Measurements from ENCODE around the gene SLX4.

SLX4 gene

GRCh38 chr16:3548859-3549258 lies 62.5 kb downstream of the SLX4 start:
- no peak for DNase-seq (ENCODE audit: low read depth)

GRCh38 chr16:3548445-3548844 lies 63.0 kb downstream of the SLX4 start:
- DNase-seq (ENCODE audit: low read depth), result no peak

GRCh38 chr16:3546986-3547682 lies 64.3 kb downstream of the SLX4 start:
- DNase-seq (ENCODE audit: low read depth), result no peak

- no peak for DNase-seq (ENCODE audit: low read depth)
Measured at GRCh38 chr16:3542601-3543373, 68.6 kb downstream of the SLX4 start.

- no peak for DNase-seq (ENCODE audit: low read depth)
Measured at GRCh38 chr16:3541527-3542155, 69.8 kb downstream of the SLX4 start.

GRCh38 chr16:3538222-3538621 lies 73.2 kb downstream of the SLX4 start:
- no peak for DNase-seq (ENCODE audit: low read depth)

- no peak for DNase-seq (ENCODE audit: low read depth)
Measured at GRCh38 chr16:3536851-3537250, 74.6 kb downstream of the SLX4 start.

- DNase-seq (ENCODE audit: low read depth), result no peak
Measured at GRCh38 chr16:3536271-3536731, 75.1 kb downstream of the SLX4 start.

- no peak for DNase-seq (ENCODE audit: low read depth)
Measured at GRCh38 chr16:3534126-3534525, 77.3 kb downstream of the SLX4 start.

GRCh38 chr16:3532741-3533140 lies 78.7 kb downstream of the SLX4 start:
- DNase-seq (ENCODE audit: low read depth), result no peak

Data from stimulated activated CD8-positive, alpha-beta memory T cell treated with anti-CD3 and anti-CD28 coated beads, Interleukin-12 subunit alpha, Interleukin-12 subunit beta, amount 100 ng/mL, for 4 hours (primary cell).